ENCODE measurements around the gene C1QTNF12.

C1QTNF12 gene

GRCh38 chr1:1284221-1285101 lies 37.9 kb upstream of the C1QTNF12 start:
- intact Hi-C loops (cut with DNase I): no loop called here

GRCh38 chr1:1283821-1284220 lies 37.3 kb upstream of the C1QTNF12 start:
- DNase-seq: no peak
- intact Hi-C loops (cut with DNase I): no loop called here

More at GRCh38 chr1:1284221-1285101, 37.9 kb upstream of the C1QTNF12 start:
- DNase-seq: no peak

GRCh38 chr1:1282998-1283397 lies 36.5 kb upstream of the C1QTNF12 start:
- no peak for DNase-seq
- intact Hi-C loops (cut with DNase I): no loop called here

DNA sequence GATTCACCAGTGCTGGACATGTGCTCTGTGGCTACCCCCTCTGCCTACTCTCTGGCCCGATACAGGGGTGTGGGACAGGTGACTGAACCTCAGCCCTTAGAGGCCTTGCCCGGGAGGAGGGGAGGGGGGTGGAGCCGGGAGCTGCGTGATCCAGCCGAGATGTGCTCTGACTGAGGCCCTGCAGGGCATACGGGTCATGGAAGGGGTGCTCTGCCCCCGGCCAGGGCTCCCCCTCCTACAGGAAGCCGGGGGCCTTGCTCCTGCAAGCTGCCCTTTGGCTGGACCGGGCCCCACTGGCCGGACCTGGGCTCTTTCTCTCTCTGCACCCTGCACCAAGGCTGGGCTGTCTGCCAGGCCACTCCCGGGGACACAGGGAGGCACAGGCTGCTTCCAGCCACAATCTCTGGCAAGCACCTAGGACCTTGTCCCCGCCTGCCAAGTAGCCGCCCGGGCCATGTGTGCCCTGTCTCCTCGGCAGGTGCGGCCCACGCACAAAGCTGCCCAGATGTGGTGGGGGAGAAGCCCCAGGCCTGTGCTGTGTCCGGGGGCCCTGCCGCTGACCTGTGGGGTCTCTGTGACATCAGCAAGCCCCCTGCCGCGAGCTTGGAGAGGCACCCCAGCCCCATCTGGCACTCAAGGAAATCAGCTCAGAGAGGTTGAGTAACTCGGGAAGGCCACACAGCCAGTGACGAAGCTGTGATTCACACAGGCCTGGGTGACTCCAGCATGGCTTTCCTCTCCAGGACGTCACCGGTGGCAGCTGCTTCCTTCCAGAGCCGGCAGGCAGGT lies 35.2 kb upstream of the C1QTNF12 start:
- no peak for DNase-seq
- intact Hi-C loops (cut with DNase I): no loop called here

- intact Hi-C loops (cut with DNase I): no loop called here
- no peak for DNase-seq
These were observed 34.4 kb upstream of the C1QTNF12 start for GRCh38 chr1:1280782-1281481.

- intact Hi-C loops (cut with DNase I): no loop called here
- DNase-seq: no peak
These were observed 32.5 kb upstream of the C1QTNF12 start for GRCh38 chr1:1279028-1279427.

- DNase-seq: no peak
- intact Hi-C loops (cut with DNase I): no loop called here
These were observed 32.1 kb upstream of the C1QTNF12 start for GRCh38 chr1:1278620-1279019.

DNA sequence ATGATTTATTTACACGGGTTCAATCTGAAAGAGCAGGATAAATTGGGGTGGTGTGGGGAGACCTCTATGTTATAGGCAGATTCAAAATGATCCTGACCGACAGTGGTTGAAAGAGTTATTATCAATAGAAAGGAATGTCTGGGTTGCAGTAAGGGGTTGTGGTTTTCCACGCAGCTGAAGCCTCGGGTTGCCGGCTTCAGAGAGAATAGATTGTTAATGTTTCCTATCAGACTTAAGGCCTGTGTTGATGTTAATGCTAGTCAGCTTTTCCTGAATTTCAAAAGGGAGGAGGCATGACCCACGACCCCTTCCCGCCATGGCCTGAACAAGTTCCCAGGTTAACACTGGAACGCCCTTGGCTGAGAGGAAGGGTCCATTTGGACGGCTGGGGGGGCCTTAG lies 29.3 kb upstream of the C1QTNF12 start:
- intact Hi-C loops (cut with DNase I): no loop called here
- DNase-seq: no peak

DNA sequence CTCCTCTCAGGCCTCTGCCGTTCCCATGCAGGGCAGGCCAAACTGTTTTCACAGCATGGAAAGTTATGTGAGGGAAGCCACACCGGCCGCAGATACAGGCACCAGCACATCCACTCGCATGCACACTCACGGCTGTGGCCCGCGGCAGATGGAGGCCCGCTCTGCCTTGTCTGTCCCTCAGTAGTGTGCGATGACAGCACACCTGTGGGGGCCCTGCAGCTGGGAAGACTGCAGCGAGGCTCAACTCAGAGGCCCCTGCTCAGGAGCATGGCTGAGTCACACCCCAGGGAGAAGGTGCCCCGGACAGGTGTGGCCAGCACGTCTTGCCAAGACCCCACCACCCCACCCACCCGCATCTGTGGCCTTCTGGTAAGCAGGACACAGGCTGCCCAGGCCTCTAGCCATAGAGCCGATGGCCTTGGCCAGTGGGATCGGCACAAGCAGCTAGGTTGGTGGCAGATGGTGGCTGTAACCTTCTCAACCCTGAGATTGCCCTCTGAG lies 28.5 kb upstream of the C1QTNF12 start:
- intact Hi-C loops (cut with DNase I): loop anchor here (5.0 kb wide), 1 partner anchor 43 kb away; the partner anchor contains the start of genes B3GALT6 and SDF4
- no peak for DNase-seq

DNA sequence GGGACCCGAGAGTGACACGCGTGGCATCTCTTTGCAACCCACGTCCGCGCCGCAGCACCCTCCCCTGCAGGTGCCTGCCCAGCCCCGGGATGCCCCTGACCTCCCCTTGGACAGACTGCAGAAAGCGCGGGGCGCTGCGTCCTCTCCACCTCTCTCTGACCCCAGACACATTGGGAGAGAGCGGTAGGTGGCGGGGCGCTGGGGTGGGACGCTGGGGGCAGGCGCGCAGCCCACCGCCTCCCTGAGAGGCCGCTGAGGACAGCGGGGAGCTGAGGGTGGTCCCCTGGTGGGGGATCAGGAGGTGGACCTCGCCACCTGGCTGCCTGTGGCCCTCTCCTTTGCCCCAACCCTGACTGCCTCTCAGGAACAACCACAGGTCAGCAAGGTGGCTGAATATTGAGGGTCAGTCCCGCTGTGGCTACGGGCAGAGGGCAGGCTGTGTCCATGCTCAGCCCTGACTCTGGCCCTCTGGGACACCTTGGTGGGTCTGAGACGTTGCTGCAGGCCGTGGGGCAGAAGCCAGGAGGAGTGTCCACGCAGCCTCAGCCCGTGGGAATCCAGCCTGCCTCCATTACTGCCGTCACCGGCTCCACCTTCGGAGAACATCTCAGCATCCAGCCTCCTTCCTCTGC lies 27.9 kb upstream of the C1QTNF12 start:
- intact Hi-C loops (cut with DNase I): loop anchor here (5.0 kb wide), 1 partner anchor 42 kb away; the partner anchor contains the start of genes B3GALT6 and SDF4

DNA sequence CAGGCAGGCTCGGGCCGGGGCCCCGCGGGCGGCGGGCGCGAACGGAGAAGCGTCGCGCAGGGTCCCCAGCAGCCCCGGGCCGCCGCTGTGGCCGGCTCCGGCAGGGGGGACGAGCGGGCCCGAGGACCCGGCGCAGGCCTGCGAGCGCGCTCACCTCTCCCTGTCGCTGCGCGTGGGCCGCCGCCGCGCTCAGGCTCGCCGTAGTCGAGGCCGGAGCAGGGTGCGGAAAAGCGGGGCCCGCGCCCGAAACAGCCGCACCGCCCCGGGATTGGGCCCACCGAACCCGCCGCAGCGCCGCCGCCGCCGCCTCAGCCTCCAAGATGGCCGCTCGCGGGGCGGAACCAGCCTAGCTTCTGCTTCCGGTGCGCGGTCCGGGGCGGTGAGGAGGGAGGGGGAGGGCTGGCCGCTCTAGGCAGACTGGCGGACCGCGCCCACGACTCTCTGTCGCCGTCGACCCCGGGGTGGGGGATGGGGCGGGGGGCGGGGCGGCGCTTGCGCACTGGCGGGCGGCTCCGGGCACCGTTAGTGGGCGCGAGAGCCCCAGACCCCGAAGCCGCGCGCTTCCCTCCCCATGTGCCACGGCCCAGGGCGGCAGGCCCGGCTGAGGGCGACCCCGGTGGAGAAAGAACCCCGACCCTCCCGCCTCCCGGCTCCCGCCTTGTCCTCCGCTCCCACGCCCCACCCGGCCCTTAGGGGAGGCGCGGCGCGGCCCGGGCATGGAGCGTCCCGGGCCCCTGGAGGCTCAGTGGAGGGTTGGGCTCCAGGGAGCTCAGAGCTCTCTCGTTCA lies 27.2 kb upstream of the C1QTNF12 start, which contains the start of gene UBE2J2:
Gene UBE2J2, minus strand, starts transcription at position 343 of the 787 bp plus-strand sequence. CDS start 5,862 bp downstream, outside the sequence.
- DNase-seq: peak; percentile 83 to 98 (median 95)

More for the DNA sequence above, 27.9 kb upstream of the C1QTNF12 start:
- DNase-seq: peak in 3 of 42 donors; percentile 26 to 50 (median 28)

DNA sequence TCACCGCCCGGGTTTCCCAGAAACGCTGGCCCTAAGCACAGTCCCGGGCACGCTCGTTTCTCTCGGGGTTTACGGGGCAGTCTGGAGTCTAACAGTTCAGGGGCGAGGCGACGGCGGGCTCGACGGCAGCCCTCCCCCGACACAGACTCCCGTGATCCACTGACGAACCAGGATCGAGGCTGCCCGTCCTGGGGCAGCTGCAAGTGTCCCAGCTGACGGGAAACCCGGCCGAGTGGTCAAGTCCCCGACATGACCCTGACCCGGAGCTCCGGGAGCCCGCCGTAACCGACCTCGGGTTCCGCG lies 26.6 kb upstream of the C1QTNF12 start:
- peak in 2 of 42 donors; percentile 23 to 31 for DNase-seq
- intact Hi-C loops (cut with DNase I): loop anchor here (5.0 kb wide), 1 partner anchor 41 kb away; the partner anchor contains the start of genes B3GALT6 and SDF4

More for the DNA sequence above, 27.2 kb upstream of the C1QTNF12 start, which contains the start of gene UBE2J2:
- intact Hi-C loops (cut with DNase I): loop anchor here (5.0 kb wide), 1 partner anchor 41 kb away; the partner anchor contains the start of genes B3GALT6 and SDF4

DNA sequence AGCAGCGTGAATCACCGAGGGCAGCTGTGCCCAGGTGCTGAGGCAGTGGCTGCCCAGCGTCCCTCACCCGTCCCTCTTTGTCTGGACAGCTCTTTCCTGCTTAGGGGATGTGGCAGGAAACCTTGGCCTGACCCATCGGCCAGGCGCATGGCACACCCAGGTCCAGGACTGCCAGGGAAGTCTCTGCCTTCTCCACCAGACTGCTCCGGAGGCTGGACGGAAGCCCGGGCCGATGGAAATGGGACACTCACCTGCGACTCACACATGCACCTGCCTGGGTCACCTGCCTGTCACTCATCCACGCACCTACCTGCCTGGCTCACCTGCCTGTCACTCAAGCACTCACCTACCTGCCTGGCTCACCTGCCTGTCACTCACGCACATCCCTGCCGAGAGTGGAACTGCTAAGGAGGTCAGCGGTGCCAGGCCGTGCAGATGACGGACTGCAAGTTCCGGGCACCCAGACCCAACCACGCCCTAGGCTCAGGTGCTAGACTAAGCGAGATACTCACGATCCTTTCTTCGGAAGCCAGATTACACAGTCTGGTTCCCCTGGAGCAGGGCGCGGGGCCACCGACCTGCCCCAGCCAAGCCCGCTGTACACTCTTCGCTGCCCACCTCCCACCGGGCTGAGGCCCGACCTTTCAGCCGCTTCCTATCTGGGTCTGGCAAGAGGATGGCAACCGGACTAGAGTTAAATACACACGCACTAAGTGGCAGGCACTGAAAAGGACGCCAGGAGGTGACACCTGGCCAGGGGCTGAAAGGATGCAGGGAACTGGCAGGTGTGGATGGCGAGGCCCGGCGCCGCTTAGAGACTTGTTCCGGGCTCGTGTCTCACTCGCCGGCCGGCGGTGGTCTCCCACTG lies 26.1 kb upstream of the C1QTNF12 start:
- intact Hi-C loops (cut with DNase I): loop anchor here (5.0 kb wide), 1 partner anchor 40 kb away; the partner anchor contains the start of genes B3GALT6 and SDF4
- no peak for DNase-seq

DNA sequence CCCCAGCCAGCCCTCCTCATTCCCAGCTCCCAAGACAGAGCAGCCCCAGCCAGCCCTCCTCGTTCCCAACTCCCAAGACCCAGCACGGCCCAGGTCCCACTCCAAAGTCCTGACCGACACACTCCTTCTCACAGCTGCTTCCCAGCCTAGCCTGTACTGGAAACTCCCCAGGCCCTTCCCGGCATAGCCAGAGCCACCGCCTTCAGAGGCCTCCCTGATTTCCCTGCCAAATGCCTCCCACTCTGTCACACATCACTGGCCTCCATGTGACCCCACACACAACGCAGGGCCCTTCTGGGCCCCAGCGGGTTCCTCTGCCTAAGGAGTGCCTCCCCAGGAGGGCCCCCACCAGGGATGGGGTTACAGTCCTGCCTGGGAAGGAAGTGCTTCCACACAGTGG lies 24.3 kb upstream of the C1QTNF12 start:
- DNase-seq: no peak

DNA sequence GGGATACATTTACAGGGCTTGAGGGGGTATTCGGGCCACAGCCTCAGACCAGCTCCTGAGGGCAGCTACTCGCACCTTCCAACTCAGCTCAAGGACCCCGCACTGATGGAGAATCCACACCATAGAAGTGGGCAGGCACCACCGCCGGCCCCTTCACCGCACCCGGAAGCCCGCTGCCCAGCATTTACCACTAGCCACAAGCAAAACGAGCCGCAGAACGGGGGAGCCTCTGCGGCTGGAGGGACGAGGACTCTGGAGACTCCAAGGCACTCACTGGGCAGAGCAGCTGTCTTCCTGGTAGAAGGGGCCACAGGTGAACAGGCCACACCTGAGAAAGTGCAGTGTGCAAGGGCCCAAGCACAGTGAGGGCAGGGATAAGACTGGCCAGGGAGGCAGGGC lies 21.8 kb upstream of the C1QTNF12 start:
- no peak for DNase-seq
- intact Hi-C loops (cut with DNase I): no loop called here

More for the DNA sequence above, 24.3 kb upstream of the C1QTNF12 start:
- intact Hi-C loops (cut with DNase I): loop anchor here (5.0 kb wide), 1 partner anchor 39 kb away; the partner anchor contains the start of genes B3GALT6 and SDF4

DNA sequence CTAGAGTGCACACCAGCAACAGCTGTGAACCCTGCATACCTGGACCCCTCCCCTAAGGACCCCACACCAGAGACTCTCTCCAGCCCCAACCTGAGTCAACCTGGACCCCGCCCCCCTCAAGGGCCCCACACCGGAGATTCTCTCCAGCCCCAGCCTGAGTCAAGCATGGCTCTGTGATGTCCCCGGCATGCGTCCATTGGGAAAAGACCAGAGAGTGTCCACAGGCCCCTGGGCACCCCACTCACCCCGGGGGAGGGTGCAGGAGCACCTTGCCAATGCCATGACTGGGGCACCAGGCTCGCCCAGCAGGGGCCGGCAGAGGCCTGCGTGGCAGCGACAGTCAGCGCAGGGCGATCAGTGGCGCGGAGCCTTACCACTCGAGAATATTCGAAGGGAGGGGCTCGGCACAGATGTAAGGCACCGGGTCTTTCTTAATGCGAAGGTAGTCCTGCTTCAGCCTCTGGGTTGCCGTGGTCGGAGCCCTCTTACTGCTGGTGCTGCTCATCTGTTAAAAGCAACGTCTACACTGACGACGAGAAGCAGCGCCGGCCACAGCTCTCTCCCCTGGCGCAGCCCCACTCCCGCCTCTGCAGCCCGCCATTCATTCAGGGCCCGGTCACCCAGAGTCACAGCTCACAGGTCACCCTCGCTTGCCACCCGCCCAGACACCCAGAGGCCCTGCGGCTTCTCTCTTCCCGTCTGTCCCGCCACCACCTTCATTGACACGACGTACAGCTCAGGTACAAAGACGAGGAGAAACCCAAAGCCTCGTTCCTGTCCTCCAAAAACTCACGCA lies 21.2 kb upstream of the C1QTNF12 start:
- no peak for DNase-seq

More for the DNA sequence above, 21.2 kb upstream of the C1QTNF12 start:
- intact Hi-C loops (cut with DNase I): no loop called here
